Naive thymus-derived CD8-positive, alpha-beta T cell (primary cell): Measurements from ENCODE around the gene GALNTL6. TPM values are rescaled to one million over a fixed set of nuclear protein-coding genes. Genes with fewer than 3 reads are reported as not detected.

ENCODE experiments used
- ATAC-seq, 2 donors: fragments of 150-1000 bp; cut with Tn5 transposase in 1 of 2; sonication (Bioruptor Pico), chemical (Tn5 transposase) in 1 of 2; 1 replicate in 1 of 2; 2 replicates in 1 of 2; pipeline ENCODE4 v1.10.0; 2021; ENCODE audit warnings: mild to moderate bottlenecking in 2 of 2, moderate library complexity in 2 of 2
- POLR2A ChIA-PET: fragments of 350-600 bp; sonication (Branson Sonifier 250); formaldehyde crosslinking; loops from one replicate; lab custom pipeline; 2021; ENCODE audit warnings: antibody characterized with exemption; lab: Charles Lee
- DNase-seq, 10 donors: peaks; one replicate each; pipeline versions ENCODE4 v3.0.0 to v3.0.0-alpha.2; 2020 to 2022
- H3K27ac Mint-ChIP-seq, 10 donors: one replicate each; pipeline ENCODE4 v1.8.0; 2020 to 2022; ENCODE audit warnings: mild to moderate bottlenecking in 10 of 10, mixed read lengths in 10 of 10, moderate library complexity in 4 of 10, inconsistent platforms in 1 of 10
- H3K27me3 Mint-ChIP-seq, 5 donors: one replicate each; pipeline ENCODE4 v1.8.0; 2021 to 2022; ENCODE audit warnings: mixed read lengths in 5 of 5
- H3K36me3 Mint-ChIP-seq, 3 donors: one replicate each; pipeline ENCODE4 v1.8.0; 2020 to 2022; ENCODE audit warnings: mixed read lengths in 3 of 3, mild to moderate bottlenecking in 2 of 3, inconsistent platforms in 1 of 3
- H3K4me1 Mint-ChIP-seq, 4 donors: one replicate each; pipeline ENCODE4 v1.8.0; 2021 to 2022; ENCODE audit warnings: mixed read lengths in 4 of 4
- H3K4me3 Mint-ChIP-seq, 10 donors: one replicate each; pipeline ENCODE4 v1.8.0; 2020 to 2022; ENCODE audit warnings: mild to moderate bottlenecking in 10 of 10, mixed read lengths in 10 of 10, moderate library complexity in 6 of 10, inconsistent platforms in 1 of 10
- H3K9me3 Mint-ChIP-seq, 9 donors: one replicate each; pipeline ENCODE4 v1.8.0; 2020 to 2022; ENCODE audit warnings: mixed read lengths in 9 of 9, mild to moderate bottlenecking in 3 of 9, inconsistent platforms in 1 of 9, moderate library complexity in 1 of 9
- polyA plus RNA-seq, 3 donors: library from polyadenylated mRNA; unstranded; fragments of 300-500 nt; fragmentation: Illumina TruSeq; gene quantifications; one replicate each; pipeline ENCODE4 v1.2.3, GENCODE V29; 2021
- total RNA-seq, 8 experiments: library from RNA in 2 of 8; stranded (reverse) in 2 of 8; gene quantifications; one replicate each; pipeline ENCODE4 v1.2.3 and lab custom pipeline; 2021 to 2026

Gene GALNTL6
- total and polyA plus RNA-seq, 5 experiments from 2014 or later: not detected

DNA sequence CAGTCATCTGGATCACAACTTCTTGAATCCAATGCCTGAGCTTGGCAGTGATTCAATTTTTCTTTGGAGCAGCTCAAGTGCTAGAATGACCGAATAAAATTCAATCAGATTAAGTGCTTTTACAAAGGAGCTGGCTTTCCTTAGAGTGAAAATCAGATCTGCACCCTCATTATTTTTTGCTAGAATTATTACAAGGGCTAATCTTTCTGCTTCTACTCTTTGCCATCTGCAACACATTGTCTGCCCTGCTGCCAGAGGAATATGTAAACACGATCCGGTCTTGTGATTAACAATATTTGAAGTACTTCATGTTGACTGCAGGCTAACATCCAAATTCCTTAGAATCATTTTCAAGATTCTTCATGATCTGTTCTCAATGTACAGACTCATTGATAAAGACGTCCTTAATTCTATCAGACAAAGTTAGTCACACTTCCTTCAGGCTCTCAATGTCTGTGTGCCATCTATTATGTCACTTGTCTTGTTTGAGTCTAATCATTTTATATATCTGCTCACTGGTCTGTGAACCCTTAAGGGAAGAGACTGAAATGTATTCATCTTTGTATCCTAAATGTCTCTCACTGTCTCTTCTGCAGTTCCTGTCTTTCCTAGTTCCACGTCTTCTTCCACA lies 531.2 kb downstream of the GALNTL6 start:
- Mint-ChIP-seq H3K4me1 (no peaks in the 10 kb centered on the region), H3K27ac (no peak overlapping the region), H3K27me3 (no peaks in the 10 kb centered on the region), H3K9me3 (peaks cover 0 to 7% (median 0%) of the 10 kb centered on the region in 9 donors), H3K4me3 (no peak overlapping the region), H3K36me3 (no peaks in the 10 kb centered on the region)
- ATAC-seq (no peak), DNase-seq (no peak)
- POLR2A ChIA-PET: no interaction called here

DNA sequence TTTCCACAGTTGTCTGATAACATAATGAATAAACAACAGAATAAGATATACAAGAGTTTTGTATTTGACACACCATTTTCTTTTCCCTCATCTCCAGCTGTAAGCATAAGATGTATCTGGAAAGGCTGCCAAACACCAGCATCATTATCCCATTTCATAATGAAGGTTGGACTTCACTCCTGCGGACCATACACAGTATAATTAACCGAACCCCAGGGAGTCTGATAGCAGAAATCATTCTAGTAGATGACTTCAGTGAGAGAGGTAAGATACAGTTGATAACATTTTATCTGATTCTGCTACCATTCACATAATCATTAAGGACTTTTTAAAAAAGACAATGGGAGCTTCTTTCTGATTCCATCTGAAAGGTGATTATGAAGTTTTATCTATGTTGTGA lies 535.2 kb downstream of the GALNTL6 start:
- Mint-ChIP-seq H3K27ac (no peak overlapping the region), H3K36me3 (no peaks in the 10 kb centered on the region), H3K9me3 (peaks cover 0 to 5% (median 0%) of the 10 kb centered on the region in 9 donors), H3K27me3 (no peaks in the 10 kb centered on the region), H3K4me3 (no peak overlapping the region), H3K4me1 (no peaks in the 10 kb centered on the region)
- no peak for DNase-seq
- no peak for ATAC-seq
- POLR2A ChIA-PET: no interaction called here

- Mint-ChIP-seq H3K27ac (no peak overlapping the region), H3K27me3 (no peaks in the 10 kb centered on the region), H3K36me3 (no peaks in the 10 kb centered on the region), H3K4me1 (no peaks in the 10 kb centered on the region), H3K4me3 (no peak overlapping the region), H3K9me3 (peaks cover 0 to 5% (median 0%) of the 10 kb centered on the region in 9 donors)
- ATAC-seq: no peak
- POLR2A ChIA-PET: no interaction called here
- DNase-seq: no peak
Observed at GRCh38 chr4:172352356-172352755, 539.2 kb downstream of the GALNTL6 start.

GRCh38 chr4:172356016-172356415 lies 542.8 kb downstream of the GALNTL6 start:
- Mint-ChIP-seq H3K27me3 (no peaks in the 10 kb centered on the region), H3K36me3 (no peaks in the 10 kb centered on the region), H3K9me3 (peaks cover 0 to 2% (median 0%) of the 10 kb centered on the region in 9 donors), H3K4me1 (no peaks in the 10 kb centered on the region), H3K27ac (no peak overlapping the region), H3K4me3 (no peak overlapping the region)
- ATAC-seq (no peak), DNase-seq (no peak)
- POLR2A ChIA-PET: no interaction called here

DNA sequence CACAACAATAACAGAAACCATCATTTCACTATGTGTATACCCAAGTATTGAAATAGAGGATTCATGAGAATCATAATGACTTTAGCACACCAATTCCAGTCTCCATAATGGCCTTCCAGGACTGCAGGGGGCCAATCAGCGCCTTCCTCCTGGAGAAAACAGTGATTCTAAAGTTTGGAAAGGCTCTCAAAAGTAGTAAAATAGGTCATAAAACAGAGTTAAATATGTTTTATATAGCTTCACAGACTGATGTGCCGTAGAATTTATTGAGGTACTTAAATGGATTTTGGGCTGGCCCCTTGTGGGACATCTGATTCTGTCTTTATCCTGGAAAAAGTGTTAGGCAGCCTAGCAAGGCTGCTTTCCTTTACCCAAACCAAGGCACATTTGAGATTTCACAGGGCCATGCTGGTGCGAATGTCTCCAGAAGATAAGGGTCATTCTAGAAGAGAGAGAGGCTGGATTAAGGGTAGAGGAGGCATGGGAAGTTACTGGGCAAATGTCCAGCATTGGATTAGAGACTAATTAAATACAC lies 543.9 kb downstream of the GALNTL6 start:
- POLR2A ChIA-PET: no interaction called here
- Mint-ChIP-seq H3K4me3 (no peak overlapping the region), H3K27me3 (no peaks in the 10 kb centered on the region), H3K9me3 (no peaks in the 10 kb centered on the region), H3K4me1 (no peaks in the 10 kb centered on the region), H3K27ac (no peak overlapping the region), H3K36me3 (no peaks in the 10 kb centered on the region)
- no peak for DNase-seq
- ATAC-seq: no peak

GRCh38 chr4:172362569-172362968 lies 549.4 kb downstream of the GALNTL6 start:
- peaks cover 0 to 11% (median 5%) of the 10 kb centered on the region in 9 donors for H3K9me3 Mint-ChIP-seq
- ATAC-seq (no peak), DNase-seq (no peak)
- no peak overlapping the region for H3K4me3 Mint-ChIP-seq
- no peak overlapping the region for H3K27ac Mint-ChIP-seq
- H3K27me3 Mint-ChIP-seq: no peaks in the 10 kb centered on the region
- POLR2A ChIA-PET: no interaction called here
- no peaks in the 10 kb centered on the region for H3K36me3 Mint-ChIP-seq
- H3K4me1 Mint-ChIP-seq: no peaks in the 10 kb centered on the region

- Mint-ChIP-seq H3K36me3 (no peaks in the 10 kb centered on the region), H3K4me3 (no peak overlapping the region), H3K4me1 (no peaks in the 10 kb centered on the region), H3K27ac (no peak overlapping the region), H3K27me3 (no peaks in the 10 kb centered on the region), H3K9me3 (peaks cover 1 to 15% (median 12%) of the 10 kb centered on the region in 9 donors)
- POLR2A ChIA-PET: no interaction called here
- ATAC-seq (no peak), DNase-seq (peak in 2 of 10 donors; percentile 6 to 58)
Observed at GRCh38 chr4:172369471-172369959, 556.3 kb downstream of the GALNTL6 start.

GRCh38 chr4:172377486-172378140 lies 564.4 kb downstream of the GALNTL6 start:
- POLR2A ChIA-PET: no interaction called here
- H3K4me3 Mint-ChIP-seq: no peak overlapping the region
- ATAC-seq: no peak
- no peak overlapping the region for H3K27ac Mint-ChIP-seq
- no peaks in the 10 kb centered on the region for H3K27me3 Mint-ChIP-seq
- peak in 1 of 10 donors; percentile 60 for DNase-seq
- H3K36me3 Mint-ChIP-seq: no peaks in the 10 kb centered on the region
- H3K9me3 Mint-ChIP-seq: peaks cover 0 to 12% (median 3%) of the 10 kb centered on the region in 9 donors
- no peaks in the 10 kb centered on the region for H3K4me1 Mint-ChIP-seq

DNA sequence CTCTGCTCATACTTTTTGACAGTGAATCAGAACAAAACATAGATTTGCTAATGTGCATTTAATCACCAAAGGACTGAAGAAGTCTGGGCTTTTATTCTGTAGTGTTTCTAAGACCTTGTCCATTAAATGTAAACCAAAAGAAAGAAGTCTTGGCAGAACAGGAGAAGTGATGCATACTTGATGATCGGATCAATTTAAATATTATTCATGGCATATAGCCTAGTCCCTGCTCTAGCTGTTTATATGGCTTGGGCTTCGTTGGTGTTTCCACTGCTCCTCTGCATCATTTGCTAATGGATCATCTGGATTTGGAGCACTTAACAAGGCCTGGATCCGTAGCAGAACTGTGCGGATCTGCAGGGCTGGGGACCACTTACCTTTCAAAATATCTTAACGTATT lies 566.6 kb downstream of the GALNTL6 start:
- no peaks in the 10 kb centered on the region for H3K36me3 Mint-ChIP-seq
- no peak overlapping the region for H3K4me3 Mint-ChIP-seq
- ATAC-seq: no peak
- POLR2A ChIA-PET: no interaction called here
- no peaks in the 10 kb centered on the region for H3K4me1 Mint-ChIP-seq
- H3K9me3 Mint-ChIP-seq: peaks cover 0 to 17% (median 3%) of the 10 kb centered on the region in 9 donors
- no peak overlapping the region for H3K27ac Mint-ChIP-seq
- H3K27me3 Mint-ChIP-seq: no peaks in the 10 kb centered on the region
- no peak for DNase-seq

DNA sequence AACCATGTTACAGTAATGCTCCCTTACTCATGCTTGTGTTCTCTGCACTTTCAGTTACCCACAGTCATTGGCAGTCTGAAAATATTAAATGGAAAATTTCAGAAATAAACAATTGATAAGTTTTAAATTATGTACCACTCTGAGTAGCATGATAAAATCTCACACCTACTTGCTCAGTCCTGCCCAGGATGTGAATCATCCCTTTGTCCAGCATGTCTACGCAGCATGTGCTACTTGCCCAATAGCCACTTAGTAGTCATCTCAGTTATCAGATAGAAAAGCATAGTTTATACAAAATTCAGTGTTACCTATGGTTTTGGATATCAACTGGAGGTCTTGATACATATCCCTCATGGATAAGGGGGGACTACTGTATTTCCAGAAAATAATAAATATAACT lies 577.1 kb downstream of the GALNTL6 start:
- no peak overlapping the region for H3K27ac Mint-ChIP-seq
- no peaks in the 10 kb centered on the region for H3K27me3 Mint-ChIP-seq
- no peaks in the 10 kb centered on the region for H3K36me3 Mint-ChIP-seq
- POLR2A ChIA-PET: no interaction called here
- no peak overlapping the region for H3K4me3 Mint-ChIP-seq
- H3K9me3 Mint-ChIP-seq: peaks cover 0 to 8% (median 1%) of the 10 kb centered on the region in 9 donors
- ATAC-seq: no peak
- DNase-seq: no peak
- H3K4me1 Mint-ChIP-seq: no peaks in the 10 kb centered on the region

DNA sequence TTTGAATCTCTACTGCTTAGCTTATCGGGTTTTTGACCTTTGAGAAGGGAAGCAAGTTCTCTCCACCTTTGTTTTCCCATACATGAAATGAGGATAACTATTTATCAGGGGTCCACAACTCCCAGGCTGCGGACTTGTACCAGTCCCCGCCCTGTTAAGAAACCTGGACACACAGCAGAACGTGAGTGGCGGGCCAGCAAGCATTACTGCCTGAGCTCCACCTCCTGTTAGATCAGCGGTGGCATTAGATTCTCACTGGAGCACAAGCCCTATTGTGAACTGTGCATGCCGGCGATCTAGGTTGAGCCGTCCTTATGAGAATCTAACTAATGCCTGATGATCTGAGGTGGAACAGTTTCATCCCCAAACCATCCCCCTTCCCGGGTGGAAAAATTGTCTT lies 579.5 kb downstream of the GALNTL6 start:
- ATAC-seq: no peak
- H3K4me3 Mint-ChIP-seq: no peak overlapping the region

DNA sequence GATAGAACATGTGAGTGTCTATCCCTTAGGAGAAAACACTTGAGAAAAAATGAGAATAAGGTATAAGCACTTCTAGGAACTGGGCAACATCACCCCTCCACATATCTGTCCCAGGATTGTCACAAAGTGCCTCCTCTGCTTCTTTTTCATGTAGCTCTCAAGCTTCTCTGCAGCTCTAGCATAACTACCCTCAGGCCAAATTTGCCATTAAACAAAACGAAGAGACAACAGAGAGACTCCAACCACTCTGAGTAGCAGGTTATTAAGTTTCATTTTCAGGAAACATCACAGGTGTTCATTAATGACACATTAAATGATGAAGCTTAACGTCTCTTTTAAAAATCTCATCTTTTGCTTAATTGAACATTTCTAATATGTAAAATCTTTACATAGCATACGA lies 580.0 kb downstream of the GALNTL6 start:
- H3K4me1 Mint-ChIP-seq: no peaks in the 10 kb centered on the region
- peaks cover 0 to 25% (median 0%) of the 10 kb centered on the region in 9 donors for H3K9me3 Mint-ChIP-seq
- POLR2A ChIA-PET: no interaction called here
- ATAC-seq (no peak), DNase-seq (no peak)
- no peaks in the 10 kb centered on the region for H3K27me3 Mint-ChIP-seq
- no peak overlapping the region for H3K4me3 Mint-ChIP-seq
- no peaks in the 10 kb centered on the region for H3K36me3 Mint-ChIP-seq
- no peak overlapping the region for H3K27ac Mint-ChIP-seq

More for the DNA sequence above, 579.5 kb downstream of the GALNTL6 start:
- H3K36me3 Mint-ChIP-seq: no peaks in the 10 kb centered on the region
- H3K4me1 Mint-ChIP-seq: no peaks in the 10 kb centered on the region
- H3K27me3 Mint-ChIP-seq: no peaks in the 10 kb centered on the region
- DNase-seq: no peak
- peaks cover 0 to 20% (median 0%) of the 10 kb centered on the region in 9 donors for H3K9me3 Mint-ChIP-seq
- H3K27ac Mint-ChIP-seq: no peak overlapping the region
- POLR2A ChIA-PET: no interaction called here

DNA sequence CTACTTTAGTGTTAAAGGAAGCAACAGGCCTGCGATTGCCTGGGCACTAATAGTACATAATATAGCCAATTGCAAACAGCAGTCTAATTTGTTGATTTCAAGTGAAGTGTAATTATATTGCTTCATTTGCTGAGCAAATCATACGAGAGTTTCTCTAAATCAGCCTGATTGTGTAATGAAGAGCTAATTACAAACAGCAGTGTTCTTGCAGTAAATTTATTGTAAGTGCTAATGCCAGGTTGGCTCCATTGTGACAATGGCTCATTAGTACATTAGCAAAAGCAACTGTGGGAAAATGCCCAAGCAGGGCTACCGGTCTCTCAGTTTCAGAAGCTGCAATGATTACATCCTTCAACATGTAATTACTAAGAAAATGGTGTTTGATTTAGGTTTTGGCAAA lies 591.5 kb downstream of the GALNTL6 start:
- no peak overlapping the region for H3K4me3 Mint-ChIP-seq
- H3K4me1 Mint-ChIP-seq: no peaks in the 10 kb centered on the region
- ATAC-seq: no peak
- H3K27me3 Mint-ChIP-seq: no peaks in the 10 kb centered on the region
- H3K27ac Mint-ChIP-seq: no peak overlapping the region
- no peak for DNase-seq
- no peaks in the 10 kb centered on the region for H3K36me3 Mint-ChIP-seq
- H3K9me3 Mint-ChIP-seq: peaks cover 0 to 6% (median 0%) of the 10 kb centered on the region in 9 donors
- POLR2A ChIA-PET: no interaction called here
